HepG2 (cell line): Measurements from ENCODE around the gene TJP3. TPM values are rescaled to one million over a fixed set of nuclear protein-coding genes. Genes with fewer than 3 reads are reported as not detected.

ENCODE experiments used
- AHDC1 ChIP-seq: sonication (generic); formaldehyde crosslinking; IDR thresholded peaks from 2 replicates; pipeline ENCODE4 v1.5.1; 2020; ENCODE audit warnings: mild to moderate bottlenecking, missing genetic modification reagents, borderline replicate concordance
- NR2F1 ChIP-seq, 2 experiments: fragments of 450-650 bp in 1 of 2; formaldehyde crosslinking in 1 of 2; IDR thresholded peaks; 2 replicates each; pipeline versions ENCODE4 v1.5.0 to v1.6.1; 2016 to 2020; ENCODE audit warnings: mild to moderate bottlenecking in 1 of 2, missing compliant biosample characterization in 1 of 2, missing genetic modification reagents in 1 of 2, moderate library complexity in 1 of 2
- POLR2A ChIP-seq, 2 experiments: IDR thresholded peaks; 2 replicates each; pipeline ENCODE4 v1.6.1; 2011; ENCODE audit warnings: low read depth in 2 of 2, low read length in 2 of 2, mild to moderate bottlenecking in 1 of 2, moderate library complexity in 1 of 2; ENCODE audit not compliant: insufficient read depth in 1 of 2
- RERE ChIP-seq: IDR thresholded peaks from 2 replicates; pipeline ENCODE4 v1.6.1; 2016; ENCODE audit warnings: low read depth, missing genetic modification reagents, missing compliant biosample characterization
- ZNF781 ChIP-seq: sonication (generic); formaldehyde crosslinking; IDR thresholded peaks from 2 replicates; pipeline ENCODE4 v1.5.1; 2020; ENCODE audit warnings: borderline replicate concordance, mild to moderate bottlenecking, missing genetic modification reagents; ENCODE audit errors: not compliant biosample characterization
- polyA plus RNA-seq, 8 experiments: library from polyadenylated mRNA; depleted of rRNA in 3 of 8; stranded (reverse) in 7 of 8; unstranded in 1 of 8; fragments of >200 nt; fragmentation: Illumina TruSeq in 4 of 8; extraction: Trizol in 4 of 8; gene quantifications; 2 replicates each; pipeline versions ENCODE4 v1.2.1 to v1.2.3, GENCODE V29; 2011 to 2016; ENCODE audit warnings: low read depth in 4 of 8, missing spikeins in 1 of 8, mixed read lengths in 1 of 8; ENCODE audit not compliant: insufficient read depth in 1 of 8
- total RNA-seq, 5 experiments: library from RNA; depleted of rRNA; stranded (reverse); fragments of >200 nt; fragmentation: Illumina TruSeq; extraction: Trizol; gene quantifications; 2 replicates each; pipeline ENCODE4 v1.2.3, GENCODE V29; 2016; ENCODE audit warnings: low read depth in 1 of 5

The TJP3 gene
- total and polyA plus RNA-seq, 2 of the 13 experiments (the other 11 are each of a cell fraction or from before 2014, with no cell fraction given) = 2.3 to 21.5 TPM

- TF ChIP-seq RERE (CRISPR knock-in tag) = no peak
- no peak for TF ChIP-seq ZNF781
- TF ChIP-seq POLR2A (IDR thresholded peaks at IDR 0.05; ENCODE audit: insufficient read depth in 1 of 2, low read depth in 2 of 2, low read length in 2 of 2) = no peak
- no peak for TF ChIP-seq AHDC1 (CRISPR knock-in tag)
- TF ChIP-seq NR2F1 (CRISPR knock-in tag; IDR thresholded peaks at IDR 0.05) = no peak
- TF ChIP-seq, all 625 proteins: peak for 0
Observed at GRCh38 chr19:3664879-3665642, 43.1 kb upstream of the TJP3 start (continued).
